A549 treated with CpdA at 1 μM for 4 hours (cell line): Measurements from ENCODE around the gene JAG2. TPM values are rescaled to one million over a fixed set of nuclear protein-coding genes. Genes with fewer than 3 reads are reported as not detected.

Experiments
- total RNA-seq: library from RNA; stranded (reverse); fragments of 200-300 nt; extraction: Qiagen RNA extraction; gene quantifications from 5 replicates; pipeline ENCODE4 v1.2.3, GENCODE V29; 2022; ENCODE audit warnings: low read depth

JAG2 gene
- total RNA-seq, result 16.8 to 25.0 TPM (median 21.5 TPM) in 5 replicates

DNA sequence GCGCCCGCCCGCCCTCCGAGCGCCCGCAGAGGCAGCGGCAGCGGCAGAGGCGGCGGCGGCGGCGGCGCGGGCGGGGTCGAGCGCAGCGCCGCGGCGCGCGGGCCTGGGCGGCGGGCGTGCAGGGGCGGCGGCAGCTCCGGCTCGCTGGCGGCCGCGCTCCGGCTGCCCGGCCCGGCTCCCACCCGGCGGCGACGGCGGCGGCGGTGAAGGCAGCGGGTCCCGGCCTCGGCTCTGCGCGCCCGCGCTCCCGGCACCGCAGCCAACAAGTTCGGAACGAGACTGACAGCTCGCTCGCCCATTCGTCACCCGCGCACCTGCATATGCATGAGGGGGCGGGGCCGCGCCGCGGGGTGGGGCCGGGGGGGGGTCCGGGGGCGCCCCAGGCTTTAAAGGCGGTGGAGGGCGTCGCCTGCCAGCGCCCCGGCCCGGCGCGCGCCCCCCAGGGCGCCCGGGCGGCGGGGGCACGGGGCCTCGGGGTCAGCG, at the start of gene JAG2:
Gene JAG2, minus strand, starts transcription at position 281 of the 483 bp plus-strand sequence. CDS start 356 bp downstream, outside the sequence.

DNA sequence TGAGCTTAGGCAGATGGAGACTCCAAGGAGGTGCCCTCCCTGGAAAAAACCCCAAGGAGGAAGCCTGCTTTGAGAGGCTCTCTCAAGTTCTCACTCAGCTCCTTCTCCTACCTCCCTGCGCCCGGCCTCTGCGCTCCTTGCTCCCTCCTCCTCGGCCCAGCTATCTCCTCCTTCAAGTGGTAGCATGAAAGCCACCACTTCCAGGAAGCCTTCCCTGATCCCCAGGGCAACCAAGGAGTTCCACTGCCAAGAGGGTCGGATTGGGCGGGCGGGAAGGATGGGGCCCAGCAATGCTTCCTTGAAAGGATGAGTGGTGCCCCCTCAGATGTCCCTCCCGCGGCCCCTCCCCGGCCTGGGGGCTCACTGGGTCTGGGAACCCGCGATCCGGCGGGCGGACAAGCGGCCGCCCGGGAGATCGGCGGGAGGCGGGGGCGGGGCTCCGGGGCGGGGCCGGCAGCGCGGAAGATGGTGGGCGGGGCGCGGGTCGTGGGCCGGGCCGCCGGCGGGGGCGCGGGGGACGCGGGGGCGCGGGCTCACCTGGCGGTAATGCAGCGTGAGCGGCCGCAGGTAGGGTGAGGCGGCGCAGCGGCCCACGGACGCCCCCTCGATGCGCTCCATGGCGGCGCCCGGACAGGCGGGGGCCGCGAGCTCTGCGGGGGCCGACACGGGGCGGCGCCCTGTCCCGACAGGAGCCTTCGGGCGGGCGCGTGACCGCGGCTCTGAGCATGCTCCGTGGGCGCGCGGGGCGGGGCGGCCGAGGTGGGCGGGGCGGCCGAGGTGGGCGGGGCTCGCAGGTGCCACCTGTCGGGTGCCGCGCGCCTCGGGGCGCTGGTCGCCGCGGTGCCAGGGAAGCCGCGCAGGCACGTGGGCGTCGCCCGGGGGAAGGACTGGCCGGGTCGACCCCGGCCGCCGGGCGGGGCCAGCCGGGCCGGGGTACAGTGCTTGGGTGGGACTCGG, 12.3 kb upstream of the JAG2 start, which contains the start of gene NUDT14:
Gene NUDT14, minus strand, starts transcription at position 721 of the 957 bp plus-strand sequence. Its CDS starts 103 bp downstream, at position 618.

Other genes starting within 250 kb of the JAG2 start
- gene PLD4, start 243.9 kb downstream of the JAG2 start, total RNA-seq, result 0.13 to 0.39 TPM (median 0.21 TPM) in 5 replicates
- gene AHNAK2, start 190.4 kb downstream of the JAG2 start, total RNA-seq, result 178 to 245 TPM (median 196 TPM) in 5 replicates
- gene CLBA1, start 183.0 kb downstream of the JAG2 start, total RNA-seq, result 13.6 to 17.5 TPM (median 15.7 TPM) in 5 replicates
- 47.1 to 53.6 TPM (median 49.1 TPM) in 5 replicates for gene CDCA4, start 147.7 kb downstream of the JAG2 start, total RNA-seq
- 0.34 to 0.81 TPM (median 0.51 TPM) in 5 replicates for gene GPR132, start 103.3 kb downstream of the JAG2 start, total RNA-seq
- 20.5 to 44.8 TPM (median 40.8 TPM) in 5 replicates for gene NUDT14, start 12.5 kb upstream of the JAG2 start, total RNA-seq
- 28.9 to 42.9 TPM (median 40.2 TPM) in 5 replicates for gene BTBD6, start 79.8 kb upstream of the JAG2 start, total RNA-seq
- 22.2 to 28.9 TPM (median 27.6 TPM) in 5 replicates for gene BRF1, start 132.2 kb upstream of the JAG2 start, total RNA-seq
- gene PACS2, start 146.0 kb upstream of the JAG2 start, total RNA-seq, result 20.3 to 30.9 TPM (median 24.2 TPM) in 5 replicates
- 0.08 to 0.28 TPM (median 0.22 TPM) in 4 of 5 replicates, not detected in the other for gene TEX22, start 229.8 kb upstream of the JAG2 start, total RNA-seq